GM21619 (cell line): ENCODE results near the gene DCBLD1.
A peak's percentile ranks its signal among the peaks of the same experiment; 100 is the strongest.

Source experiments
- ATAC-seq: cut with Tn5 transposase; IDR thresholded peaks from one replicate; pipeline ENCODE4 v1.9.1; 2021; ENCODE audit not compliant: unreplicated experiment

The DCBLD1 gene

GRCh38 chr6:117521791-117522502 lies 39.5 kb downstream of the DCBLD1 start:
- ATAC-seq = no peak

GRCh38 chr6:117525607-117526006 lies 43.1 kb downstream of the DCBLD1 start:
- no peak for ATAC-seq

GRCh38 chr6:117530467-117531242 lies 48.2 kb downstream of the DCBLD1 start:
- ATAC-seq = no peak

- no peak for ATAC-seq
These were observed 48.9 kb downstream of the DCBLD1 start for GRCh38 chr6:117531346-117531745.

- no peak for ATAC-seq
These were observed 49.6 kb downstream of the DCBLD1 start for GRCh38 chr6:117531809-117532725.

GRCh38 chr6:117533775-117534174 lies 51.3 kb downstream of the DCBLD1 start:
- no peak for ATAC-seq

GRCh38 chr6:117534974-117535373 lies 52.5 kb downstream of the DCBLD1 start:
- no peak for ATAC-seq

GRCh38 chr6:117536317-117536716 lies 53.8 kb downstream of the DCBLD1 start:
- no peak for ATAC-seq

- no peak for ATAC-seq
These were observed 56.1 kb downstream of the DCBLD1 start for GRCh38 chr6:117538615-117539014.

GRCh38 chr6:117540670-117541069 lies 58.2 kb downstream of the DCBLD1 start:
- ATAC-seq = no peak

- ATAC-seq = no peak
These were observed 60.0 kb downstream of the DCBLD1 start for GRCh38 chr6:117542493-117542892.

GRCh38 chr6:117544716-117545115 lies 62.2 kb downstream of the DCBLD1 start:
- ATAC-seq = no peak

- ATAC-seq = no peak
These were observed 62.7 kb downstream of the DCBLD1 start for GRCh38 chr6:117545161-117545595.

- no peak for ATAC-seq
These were observed 64.2 kb downstream of the DCBLD1 start for GRCh38 chr6:117546674-117547073.

GRCh38 chr6:117547688-117548621 lies 65.5 kb downstream of the DCBLD1 start:
- peak; percentile 45 for ATAC-seq

- no peak for ATAC-seq
These were observed 66.4 kb downstream of the DCBLD1 start for GRCh38 chr6:117548797-117549301.

GRCh38 chr6:117549611-117550010 lies 67.1 kb downstream of the DCBLD1 start:
- no peak for ATAC-seq

GRCh38 chr6:117550078-117550600 lies 67.7 kb downstream of the DCBLD1 start:
- ATAC-seq = no peak

GRCh38 chr6:117550618-117551242 lies 68.3 kb downstream of the DCBLD1 start:
- no peak for ATAC-seq
